ENCODE measurements around the gene CNTN1.

The CNTN1 gene

GRCh38 chr12:41051954-41052353, 359.7 kb downstream of the CNTN1 start (continued):
- TF ChIP-seq YY1 (tag by site-specific recombination; IDR thresholded peaks at IDR 0.05), result no peak
- TF ChIP-seq KLF7 (tag by site-specific recombination; IDR thresholded peaks at IDR 0.05; ENCODE audit: borderline replicate concordance), result no peak
- no peak for TF ChIP-seq ZNF449 (tag by site-specific recombination; IDR thresholded peaks at IDR 0.05)
- TF ChIP-seq ZNF692 (tag by site-specific recombination; IDR thresholded peaks at IDR 0.05), result no peak
- no peak for TF ChIP-seq ZNF211 (tag by site-specific recombination; IDR thresholded peaks at IDR 0.05; ENCODE audit: low read depth)
- TF ChIP-seq HOXD13 (CRISPR knock-in tag; IDR thresholded peaks at IDR 0.05; ENCODE audit: borderline replicate concordance), result no peak
- TF ChIP-seq ZBTB49 (tag by site-specific recombination; IDR thresholded peaks at IDR 0.05; ENCODE audit: low read depth), result no peak
- no peak for TF ChIP-seq ZNF350 (tag by site-specific recombination; IDR thresholded peaks at IDR 0.05)

- POLR2A ChIA-PET, result interaction anchor here (0.6 kb wide), 1 partner anchor 20 kb away, joined by 3 read pairs; no protein-coding TSS in a partner anchor
Observed at GRCh38 chr12:41052441-41052840, 360.2 kb downstream of the CNTN1 start.

More at GRCh38 chr12:41052441-41052840, 360.2 kb downstream of the CNTN1 start:
- H3K36me3 ChIP-seq (ENCODE audit: control insufficient read depth in 2 of 2, insufficient read depth in 1 of 2, low read length in 2 of 2), result no peaks in the 10 kb centered on the region
- H3K4me1 ChIP-seq (ENCODE audit: control insufficient read depth, insufficient read depth, low read length), result peaks cover 14% of the 10 kb centered on the region; the same call in 1 of the 2 replicates
- peak; percentile 59 for TF ChIP-seq ZXDB (tag by site-specific recombination; IDR thresholded peaks at IDR 0.05)
- TF ChIP-seq ZNF10 (tag by site-specific recombination; IDR thresholded peaks at IDR 0.05), result no peak
- TF ChIP-seq SP3 (tag by site-specific recombination; IDR thresholded peaks at IDR 0.05), result no peak
- peak; percentile 40; the same call in 1 of the 2 replicates for TF ChIP-seq ZNF843 (tag by site-specific recombination; IDR thresholded peaks at IDR 0.05)
- TF ChIP-seq FEZF1 (tag by site-specific recombination; IDR thresholded peaks at IDR 0.05), result peak; percentile 69
- TF ChIP-seq PRDM4 (tag by site-specific recombination; IDR thresholded peaks at IDR 0.05), result no peak
- TF ChIP-seq ZNF629 (tag by site-specific recombination; IDR thresholded peaks at IDR 0.05), result no peak
- no peak for TF ChIP-seq SETDB1 (IDR thresholded peaks at IDR 0.05; ENCODE audit: insufficient read length, low read length)
- TF ChIP-seq PRDM6 (tag by site-specific recombination; IDR thresholded peaks at IDR 0.05), result peak; percentile 21; the same call in 1 of the 2 replicates
- TF ChIP-seq ZNF19 (tag by site-specific recombination; IDR thresholded peaks at IDR 0.05; ENCODE audit: low read depth), result no peak
- no peak for TF ChIP-seq ZNF221 (tag by site-specific recombination; IDR thresholded peaks at IDR 0.05; ENCODE audit: borderline replicate concordance)
- H3K4me3 ChIP-seq (ENCODE audit: low read depth, low read length), result no peak overlapping the region
- H3K27ac ChIP-seq (ENCODE audit: extremely low read depth, low read depth, low read length), result no peak overlapping the region
- no peaks in the 10 kb centered on the region for H3K9me3 ChIP-seq (ENCODE audit: control insufficient read depth, insufficient read depth, low read depth, low read length)
- CTCF ChIA-PET, result no interaction called here

All from HEK293 (cell line).